Panc1 (cell line): ENCODE results near the gene TMEM242.

Experiments
- CTCF ChIP-seq: fragments of 450-650 bp; IDR thresholded peaks from 2 replicates; pipeline ENCODE4 v1.5.1; 2017; ENCODE audit warnings: mild to moderate bottlenecking
- POLR2AphosphoS5 ChIP-seq: IDR thresholded peaks from 2 replicates; pipeline ENCODE4 v1.6.1; 2012; ENCODE audit warnings: mild to moderate bottlenecking, low read depth, low read length, moderate library complexity
- REST ChIP-seq, 2 experiments: IDR thresholded peaks; 2 replicates each; pipeline ENCODE4 v1.6.1; 2011 to 2012; ENCODE audit warnings: low read depth in 2 of 2, control low read depth in 1 of 2, low read length in 1 of 2, mild to moderate bottlenecking in 1 of 2, moderate library complexity in 1 of 2; ENCODE audit not compliant: insufficient read depth in 1 of 2

GRCh38 chr6:157333537-157333936, 10.2 kb upstream of the TMEM242 start:
- TF ChIP-seq CTCF: no peak
- no peak for TF ChIP-seq POLR2AphosphoS5
- no peak for TF ChIP-seq REST (IDR thresholded peaks at IDR 0.05; ENCODE audit: insufficient read depth in 1 of 2, low read depth in 2 of 2, low read length in 1 of 2)
